K562 (cell line): ENCODE results near the gene MRPL11. TPM values are rescaled to one million over a fixed set of nuclear protein-coding genes. Genes with fewer than 3 reads are reported as not detected.
A peak's percentile ranks its signal among the peaks of the same experiment; 100 is the strongest.

Source experiments
- ARID1B ChIP-seq: fragments of 450-650 bp; IDR thresholded peaks from 2 replicates; pipeline ENCODE4 v1.6.1; 2016; ENCODE audit warnings: antibody characterized with exemption, mild to moderate bottlenecking, inconsistent platforms
- NR2C2 ChIP-seq, 2 experiments: fragments of 200-800 bp in 1 of 2; sonication (Bioruptor generic) in 1 of 2; sonication (generic) in 1 of 2; formaldehyde crosslinking in 1 of 2; IDR thresholded peaks; 2 replicates each; pipeline versions ENCODE4 v1.6.1 to v1.8.0; 2016 to 2022; ENCODE audit warnings: mild to moderate bottlenecking in 1 of 2, missing compliant biosample characterization in 1 of 2, missing genetic modification characterization in 1 of 2, missing genetic modification reagents in 1 of 2
- RBM25 ChIP-seq: fragments of 200-400 bp; formaldehyde crosslinking; IDR thresholded peaks from 2 replicates; pipeline ENCODE4 v1.6.1; 2018; ENCODE audit warnings: low read length, low read depth, moderate library complexity; ENCODE audit not compliant: severe bottlenecking
- XRCC3 ChIP-seq: fragments of 450-650 bp; IDR thresholded peaks from 2 replicates; pipeline ENCODE4 v1.6.1; 2017; ENCODE audit warnings: mild to moderate bottlenecking, moderate library complexity
- ZNF146 ChIP-seq: IDR thresholded peaks from one replicate; pipeline ENCODE4 v1.6.1; 2018; ENCODE audit warnings: missing compliant biosample characterization; ENCODE audit not compliant: unreplicated experiment
- ZNF644 ChIP-seq: fragments of 200-800 bp; sonication (Bioruptor generic); IDR thresholded peaks from 2 replicates; pipeline ENCODE4 v1.6.1; 2016; ENCODE audit warnings: low read depth, missing genetic modification characterization, missing compliant biosample characterization
- ZNF79 ChIP-seq: fragments of 250-450 bp; sonication (Bioruptor Pico); IDR thresholded peaks from 2 replicates; pipeline ENCODE4 v1.4.0; 2020; ENCODE audit warnings: low read depth, mild to moderate bottlenecking, moderate library complexity
- polyA plus RNA-seq, 8 experiments: library from polyadenylated mRNA; depleted of rRNA in 4 of 8; stranded (reverse) in 5 of 8; unstranded in 3 of 8; fragments of >200 nt; fragmentation: Nextera tagmentation in 2 of 8; fragmentation: Illumina TruSeq in 1 of 8; extraction: Ambion mirVana in 2 of 8; extraction: Trizol in 1 of 8; gene quantifications; 2 replicates each; pipeline versions ENCODE4 v1.2.1 to v1.2.3, GENCODE V29; 2011 to 2014; ENCODE audit warnings: inconsistent platforms in 1 of 8, missing spikeins in 1 of 8
- total RNA-seq, 7 experiments: library from RNA; depleted of rRNA in 6 of 7; stranded (reverse); fragments of >200 nt in 6 of 7; fragmentation: Illumina TruSeq in 2 of 7; extraction: Trizol in 2 of 7; gene quantifications; 2 replicates each; pipeline versions ENCODE4 v1.2.1 to v1.2.3, GENCODE V29; 2011 to 2021; ENCODE audit warnings: low replicate concordance in 1 of 7
- TF ChIP-seq, protein P1 (sequence below): fragments of 450-650 bp; IDR thresholded peaks from 2 replicates; pipeline ENCODE4 v1.6.1; 2018; ENCODE audit not compliant: partially characterized antibody

MRPL11 gene
- total and polyA plus RNA-seq, 9 of the 15 experiments (the other 6 are each of a cell fraction or from before 2014, with no cell fraction given), result 33.0 to 173 (median 91.9) TPM

DNA sequence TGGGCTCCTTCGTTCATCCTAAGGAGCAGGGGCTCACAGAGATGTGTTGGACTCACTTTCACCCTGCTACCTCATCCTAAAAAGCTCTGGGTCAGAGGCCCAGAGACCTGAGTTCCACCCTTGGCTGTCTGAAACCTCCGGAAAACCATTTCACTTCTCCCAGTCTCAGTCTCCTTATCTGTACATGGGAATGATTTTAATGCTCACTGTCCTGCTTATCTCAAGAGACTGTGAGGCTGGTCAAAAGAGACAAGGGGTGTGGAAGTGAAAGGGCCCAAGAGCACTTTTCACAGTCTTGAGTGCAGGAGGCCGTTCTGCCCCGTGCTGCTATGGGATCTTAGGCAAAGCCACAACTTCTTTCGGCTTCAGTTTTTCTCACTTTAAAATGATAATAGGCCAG, 31.0 kb downstream of the MRPL11 start (continued):
- TF ChIP-seq, protein P1, sequence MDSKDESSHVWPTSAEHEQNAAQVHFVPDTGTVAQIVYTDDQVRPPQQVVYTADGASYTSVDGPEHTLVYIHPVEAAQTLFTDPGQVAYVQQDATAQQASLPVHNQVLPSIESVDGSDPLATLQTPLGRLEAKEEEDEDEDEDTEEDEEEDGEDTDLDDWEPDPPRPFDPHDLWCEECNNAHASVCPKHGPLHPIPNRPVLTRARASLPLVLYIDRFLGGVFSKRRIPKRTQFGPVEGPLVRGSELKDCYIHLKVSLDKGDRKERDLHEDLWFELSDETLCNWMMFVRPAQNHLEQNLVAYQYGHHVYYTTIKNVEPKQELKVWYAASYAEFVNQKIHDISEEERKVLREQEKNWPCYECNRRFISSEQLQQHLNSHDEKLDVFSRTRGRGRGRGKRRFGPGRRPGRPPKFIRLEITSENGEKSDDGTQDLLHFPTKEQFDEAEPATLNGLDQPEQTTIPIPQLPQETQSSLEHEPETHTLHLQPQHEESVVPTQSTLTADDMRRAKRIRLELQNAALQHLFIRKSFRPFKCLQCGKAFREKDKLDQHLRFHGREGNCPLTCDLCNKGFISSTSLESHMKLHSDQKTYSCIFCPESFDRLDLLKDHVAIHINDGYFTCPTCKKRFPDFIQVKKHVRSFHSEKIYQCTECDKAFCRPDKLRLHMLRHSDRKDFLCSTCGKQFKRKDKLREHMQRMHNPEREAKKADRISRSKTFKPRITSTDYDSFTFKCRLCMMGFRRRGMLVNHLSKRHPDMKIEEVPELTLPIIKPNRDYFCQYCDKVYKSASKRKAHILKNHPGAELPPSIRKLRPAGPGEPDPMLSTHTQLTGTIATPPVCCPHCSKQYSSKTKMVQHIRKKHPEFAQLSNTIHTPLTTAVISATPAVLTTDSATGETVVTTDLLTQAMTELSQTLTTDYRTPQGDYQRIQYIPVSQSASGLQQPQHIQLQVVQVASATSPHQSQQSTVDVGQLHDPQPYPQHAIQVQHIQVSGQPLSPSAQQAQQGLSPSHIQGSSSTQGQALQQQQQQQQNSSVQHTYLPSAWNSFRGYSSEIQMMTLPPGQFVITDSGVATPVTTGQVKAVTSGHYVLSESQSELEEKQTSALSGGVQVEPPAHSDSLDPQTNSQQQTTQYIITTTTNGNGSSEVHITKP, result peak; percentile 40
- TF ChIP-seq NR2C2 (CRISPR knock-in tag; IDR thresholded peaks at IDR 0.05) (no peak), NR2C2 (tag; IDR thresholded peaks at IDR 0.05) (no peak), ARID1B (peak; percentile 66), ZNF79 (CRISPR knock-in tag) (no peak), RBM25 (peak; percentile 37), XRCC3 (no peak), ZNF644 (no peak), ZNF146 (CRISPR knock-in tag) (no peak)
